ENCODE results near the gene FAM163A.
"Not testable (repeated sequence)": the region's sequence is repeated elsewhere in the genome, so short reads cannot be mapped to it uniquely, and the experiment has no call there.

Gene FAM163A

DNA sequence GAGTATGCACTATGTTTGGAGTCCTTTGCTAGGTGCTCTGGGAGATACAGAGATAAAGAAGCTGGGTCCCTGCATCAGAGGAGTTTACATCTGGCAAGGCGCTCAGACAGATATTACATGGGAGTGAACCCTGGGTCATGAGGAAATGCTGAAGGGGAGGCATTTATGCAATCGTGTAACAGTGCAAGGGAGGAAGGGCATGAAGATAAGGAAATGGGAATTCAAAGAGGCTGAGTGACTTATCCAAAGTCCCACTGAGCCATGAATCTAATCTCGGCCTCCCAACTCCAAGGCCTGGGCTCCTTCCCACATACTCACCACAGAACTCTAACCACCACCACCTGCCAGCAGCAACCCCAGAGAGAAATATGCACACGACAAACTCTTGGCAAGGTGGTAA, 51.6 kb downstream of the FAM163A start:
- DNase-seq, result peak; percentile 18 to 70

- no peak for DNase-seq
Measured at GRCh38 chr1:179798213-179798863, 55.2 kb downstream of the FAM163A start.

GRCh38 chr1:179798864-179799516, 55.9 kb downstream of the FAM163A start:
- DNase-seq, result no peak

DNA sequence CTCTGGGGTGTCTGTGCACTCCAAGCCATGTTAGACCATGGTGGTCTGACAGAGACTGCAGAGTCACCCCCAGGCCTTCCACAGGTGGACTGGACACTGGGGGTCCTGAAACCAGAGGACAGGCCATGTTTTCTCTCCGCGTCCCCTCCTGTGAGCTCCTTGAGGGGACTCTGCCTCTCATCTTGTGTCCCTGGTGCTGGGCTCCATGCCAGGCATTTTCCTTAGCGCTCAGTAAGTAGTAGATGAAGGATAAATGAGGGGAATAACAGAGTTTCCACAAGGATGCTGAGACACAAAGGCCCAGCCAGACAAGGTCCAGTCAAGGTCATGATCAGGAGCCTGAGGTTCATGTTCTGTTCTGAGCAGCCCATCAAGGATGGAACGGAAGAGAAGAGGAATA, 57.4 kb downstream of the FAM163A start:
- no peak for DNase-seq

DNA sequence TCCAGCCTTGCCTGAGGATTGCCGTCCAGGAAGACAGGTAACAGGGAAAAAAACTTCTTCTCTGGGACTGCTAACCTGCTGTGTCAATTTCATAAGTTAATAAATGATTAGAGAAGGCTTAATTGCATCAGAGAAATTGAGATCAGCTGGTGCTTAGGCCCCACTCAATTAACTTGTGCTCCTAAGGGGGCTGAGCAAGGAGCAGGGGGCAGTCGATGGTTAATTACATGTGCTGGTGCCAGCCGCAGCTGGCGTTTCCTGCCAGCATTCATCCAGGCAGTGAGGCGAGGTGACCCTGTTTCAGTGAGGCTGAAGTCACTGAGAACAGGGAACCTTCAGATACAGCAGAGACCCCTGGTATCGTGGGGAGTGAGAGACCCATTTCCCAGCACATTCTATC, 60.0 kb downstream of the FAM163A start:
- peak; percentile 18 to 47 for DNase-seq

- peak; percentile 58 to 79 for DNase-seq
Measured at GRCh38 chr1:179803918-179804317, 60.8 kb downstream of the FAM163A start.

DNA sequence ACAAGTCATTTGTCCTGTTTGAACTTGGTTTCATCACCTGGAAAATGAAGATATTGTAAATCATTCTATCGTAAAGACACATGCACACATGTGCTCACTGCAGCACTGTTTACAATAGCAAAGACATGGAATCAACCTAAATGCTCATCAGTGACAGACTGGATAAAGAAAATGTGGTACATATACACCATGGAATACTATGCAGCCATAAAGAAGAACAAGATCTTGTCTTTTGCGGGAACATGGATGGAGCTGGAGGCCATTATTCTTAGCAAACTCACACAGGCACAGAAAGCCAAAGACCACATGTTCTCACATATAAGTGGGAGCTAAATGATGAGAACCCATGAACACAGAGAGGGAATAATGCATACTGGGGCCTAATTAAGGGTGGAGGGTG, 61.3 kb downstream of the FAM163A start:
- DNase-seq, result not testable (repeated sequence)

DNA sequence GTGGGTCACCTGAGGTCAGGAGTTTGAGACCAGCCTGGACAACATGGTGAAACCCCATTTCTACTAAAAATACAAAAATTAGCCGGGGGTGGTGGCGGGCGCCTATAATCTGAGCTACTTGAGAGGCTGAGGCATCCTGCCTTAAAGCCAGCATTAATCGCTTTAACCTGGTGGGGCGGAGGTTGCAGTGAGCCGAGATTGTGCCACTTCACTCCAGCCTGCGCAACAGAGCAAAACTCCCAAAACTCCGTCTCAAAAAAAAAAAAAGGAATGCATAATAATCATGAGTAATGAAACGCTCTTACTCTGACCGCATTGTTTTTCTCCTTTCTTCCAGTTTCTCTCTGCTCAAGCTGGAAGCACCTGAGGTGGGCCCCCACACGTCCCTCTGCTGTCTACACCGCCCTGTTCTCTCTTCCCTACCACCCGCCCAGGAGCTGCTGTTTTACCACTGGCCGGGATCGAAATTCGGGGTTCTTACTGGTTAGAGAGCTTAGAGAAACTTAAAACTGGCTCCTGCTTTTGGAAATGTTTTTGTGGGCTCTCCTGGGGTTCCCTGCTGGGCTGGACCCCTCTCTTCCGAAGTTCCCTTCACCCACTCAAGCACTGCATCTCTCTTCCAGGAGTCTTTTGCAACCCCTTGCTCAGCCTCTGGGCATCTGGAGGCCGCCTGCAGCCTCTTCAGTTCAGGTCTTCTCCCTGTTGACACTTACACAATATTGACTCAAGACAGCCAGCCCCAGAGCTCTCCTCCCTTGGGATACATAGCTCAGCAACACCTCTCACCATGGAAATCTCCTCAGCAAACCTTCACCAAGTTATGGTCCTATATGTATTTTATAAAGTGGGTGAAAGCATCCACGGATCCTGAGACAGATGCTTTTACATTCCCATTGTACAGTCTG, 62.5 kb downstream of the FAM163A start:
- no peak for DNase-seq

DNA sequence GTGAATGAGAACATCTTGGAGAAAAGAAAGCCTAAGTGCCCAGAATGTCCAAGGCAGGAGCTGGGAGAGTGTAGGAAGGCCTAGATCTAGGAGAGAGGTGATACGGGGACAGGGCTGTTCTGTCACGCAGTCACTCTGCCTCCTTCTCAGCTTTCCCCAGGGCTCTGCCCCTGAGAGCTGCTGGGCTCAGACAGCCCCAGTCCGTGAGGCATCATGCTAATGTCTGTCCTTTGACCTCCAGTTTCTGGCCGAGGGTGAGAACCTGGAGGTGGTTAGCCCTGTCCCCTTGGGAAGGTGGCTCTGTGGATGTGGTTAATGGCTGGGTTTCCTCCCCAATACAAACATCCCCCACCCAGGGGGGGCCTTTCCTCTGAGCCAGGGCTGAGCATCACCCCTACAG, 63.2 kb downstream of the FAM163A start:
- no peak for DNase-seq

GRCh38 chr1:179807291-179807690, 64.2 kb downstream of the FAM163A start:
- no peak for DNase-seq

GRCh38 chr1:179807691-179808485, 64.8 kb downstream of the FAM163A start:
- DNase-seq, result no peak

- no peak for DNase-seq
Measured at GRCh38 chr1:179808503-179808902, 65.4 kb downstream of the FAM163A start.

GRCh38 chr1:179809506-179810366, 66.6 kb downstream of the FAM163A start:
- DNase-seq, result peak; percentile 34 to 71

DNA sequence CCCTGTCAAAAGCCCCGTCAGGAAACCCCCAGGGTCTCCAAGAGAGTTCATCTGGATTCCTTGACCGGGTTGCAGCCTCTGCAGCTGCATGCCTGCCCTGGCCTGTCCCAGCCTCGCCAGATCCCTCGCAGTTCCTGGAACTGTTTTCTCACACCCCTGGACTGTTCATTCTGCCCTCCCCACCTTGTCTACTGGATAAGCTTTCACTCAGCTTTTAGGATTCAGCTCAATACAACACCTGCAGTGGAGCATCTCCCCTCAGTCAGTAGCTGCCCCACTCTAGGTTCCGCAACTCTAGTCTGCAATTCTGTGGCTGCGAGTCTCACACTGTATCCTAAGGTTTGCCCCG, 67.2 kb downstream of the FAM163A start:
- DNase-seq, result no peak

DNA sequence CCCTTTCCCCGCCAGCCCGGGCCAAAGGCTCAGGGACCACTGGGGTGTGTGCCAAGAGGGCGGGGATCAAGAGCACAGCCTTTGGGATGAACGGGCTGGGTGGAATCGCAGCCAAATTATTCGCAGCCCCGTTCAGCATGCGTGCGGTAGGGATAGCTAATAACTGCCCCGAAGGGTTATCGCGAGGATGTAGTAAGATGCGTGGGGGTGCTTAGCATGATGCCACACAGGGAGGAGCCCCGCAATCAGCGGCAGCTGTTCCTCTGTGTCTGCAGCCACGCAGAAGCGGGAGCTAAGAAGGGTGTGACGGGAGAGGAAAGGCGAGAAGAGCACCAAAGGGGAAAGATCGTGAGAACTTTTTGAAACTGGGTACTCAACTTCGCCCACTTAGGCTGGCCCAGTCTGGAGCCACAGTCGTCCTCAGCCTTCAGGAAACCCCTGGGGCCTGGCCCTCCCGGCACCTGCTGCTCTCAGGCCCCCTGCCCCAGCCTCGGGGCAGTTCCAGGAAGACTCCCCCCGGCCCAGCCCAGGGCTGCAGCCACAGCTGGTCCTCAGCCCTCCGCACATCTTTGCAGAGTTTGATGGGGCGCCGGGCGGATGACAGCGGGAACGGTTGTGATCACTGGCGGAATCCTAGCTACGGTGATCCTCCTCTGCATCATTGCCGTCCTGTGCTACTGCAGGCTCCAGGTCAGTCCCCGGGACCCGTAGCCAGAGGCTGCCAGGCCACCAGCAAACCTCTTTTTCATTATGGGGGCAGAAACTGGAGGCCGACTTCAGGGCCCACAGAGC, 69.6 kb downstream of the FAM163A start:
- no peak for DNase-seq

DNA sequence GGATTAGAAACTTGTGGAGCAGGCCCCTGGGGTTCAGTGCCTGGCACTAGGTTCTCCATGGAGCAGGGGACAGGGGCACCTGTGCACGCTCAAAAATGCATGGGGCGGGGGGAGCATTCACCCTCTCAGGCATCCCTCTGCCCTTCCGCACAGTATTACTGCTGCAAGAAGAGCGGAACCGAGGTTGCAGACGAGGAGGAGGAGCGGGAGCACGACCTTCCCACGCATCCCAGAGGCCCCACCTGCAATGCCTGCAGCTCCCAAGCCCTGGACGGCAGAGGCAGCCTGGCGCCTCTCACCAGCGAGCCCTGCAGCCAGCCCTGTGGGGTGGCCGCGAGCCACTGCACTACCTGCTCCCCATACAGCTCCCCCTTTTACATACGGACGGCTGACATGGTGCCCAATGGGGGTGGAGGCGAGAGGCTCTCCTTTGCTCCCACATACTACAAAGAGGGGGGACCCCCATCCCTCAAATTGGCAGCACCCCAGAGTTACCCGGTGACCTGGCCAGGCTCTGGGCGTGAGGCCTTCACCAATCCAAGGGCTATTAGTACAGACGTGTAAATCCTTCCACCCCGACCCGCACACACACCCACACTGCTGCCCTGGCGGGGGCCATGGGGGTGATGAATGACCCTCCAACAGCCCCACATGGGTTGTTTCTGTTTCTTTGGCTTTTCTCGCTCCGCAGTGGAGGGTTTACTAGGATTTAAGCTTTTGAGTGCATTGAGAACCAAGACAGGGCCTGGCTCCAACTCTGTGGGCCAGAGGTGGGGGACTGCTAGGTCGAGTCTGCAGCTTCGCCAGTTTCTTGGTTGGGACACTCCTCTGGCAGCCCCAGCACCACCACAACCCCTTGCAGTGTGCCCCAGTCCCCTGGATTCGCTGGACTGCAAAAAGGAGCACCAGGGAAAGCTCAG, 70.8 kb downstream of the FAM163A start:
- no peak for DNase-seq

DNA sequence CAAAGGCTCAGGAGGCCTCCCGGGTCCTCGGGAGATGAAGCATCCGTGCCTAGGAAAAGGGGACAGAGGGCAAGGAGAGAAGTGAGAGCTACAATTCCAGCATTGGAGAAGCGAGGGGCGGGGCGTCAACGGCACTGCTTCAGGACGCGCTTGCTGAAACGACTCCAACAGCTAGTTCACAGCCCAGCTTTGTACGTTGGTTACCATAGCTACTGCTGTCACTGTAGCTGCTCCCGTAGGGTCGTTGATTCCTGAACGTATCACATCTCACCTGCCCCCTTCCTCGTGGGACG, 71.4 kb downstream of the FAM163A start:
- no peak for DNase-seq

DNA sequence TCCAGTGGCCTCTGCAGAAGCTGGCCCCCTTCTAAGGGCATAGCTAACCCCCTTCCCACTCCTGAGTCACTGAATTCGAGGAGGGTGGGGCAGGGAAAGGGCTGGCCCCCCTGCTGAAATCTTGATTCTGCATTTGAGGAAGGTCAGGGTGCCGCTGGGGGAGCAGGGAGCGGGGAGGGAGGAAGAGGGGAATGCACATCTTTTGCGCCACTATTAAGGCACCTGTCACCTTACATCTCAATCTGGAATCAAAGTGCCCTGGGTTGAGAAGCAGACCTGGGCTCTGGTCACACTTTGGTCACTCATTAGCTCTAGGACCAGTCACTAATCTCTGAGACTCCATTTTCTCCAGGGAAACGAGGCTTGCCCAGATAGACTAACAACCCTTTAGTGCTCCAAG, 72.5 kb downstream of the FAM163A start:
- DNase-seq, result no peak

DNA sequence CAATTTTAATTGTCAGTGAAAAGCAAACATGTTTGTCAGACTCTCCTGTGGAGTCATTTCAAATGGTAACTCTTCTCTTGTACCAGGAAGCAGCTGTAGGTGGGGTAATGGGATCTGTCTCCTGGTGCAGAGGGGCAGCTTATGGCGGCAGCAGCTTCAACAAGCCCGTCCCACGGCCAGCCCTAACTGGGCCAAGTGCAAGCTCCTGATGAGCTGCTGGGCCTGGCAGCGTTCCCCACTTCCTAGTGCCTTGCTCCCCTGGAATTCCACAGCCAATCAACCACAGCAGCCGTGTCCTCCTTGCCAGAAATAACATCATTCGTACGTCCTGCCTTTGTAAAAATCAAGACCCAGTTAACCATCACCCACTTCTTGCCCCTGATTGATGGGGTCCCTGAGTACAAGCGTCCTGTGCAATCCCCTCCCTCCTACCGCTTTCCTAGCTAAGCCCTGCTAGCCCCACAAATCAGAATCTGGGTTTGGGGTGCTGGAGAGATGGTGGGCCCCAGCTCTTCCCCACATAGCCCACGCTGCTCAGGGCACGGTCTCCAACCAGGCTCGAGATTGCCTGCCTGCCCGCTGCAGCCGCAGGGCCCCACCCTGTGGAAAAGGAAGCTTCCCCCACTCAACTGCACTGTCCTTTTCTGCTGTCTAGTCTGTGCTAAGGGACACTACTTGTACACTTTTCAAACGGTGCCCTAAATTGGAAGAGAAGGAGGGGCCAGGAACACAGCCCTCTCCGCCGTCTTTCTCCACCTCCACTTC, 73.3 kb downstream of the FAM163A start:
- peak in 1 of 2 experiments; percentile 19 for DNase-seq

Data from NCI-H524 (cell line).